Immature natural killer cell (primary cell): Measurements from ENCODE around the gene PSMB2. TPM values are rescaled to one million over a fixed set of nuclear protein-coding genes. Genes with fewer than 3 reads are reported as not detected.

Experiments used
- DNase-seq, 3 donors: peaks; one replicate each; pipeline ENCODE4 v3.0.0; 2022; ENCODE audit warnings: mixed read lengths in 1 of 3
- H3K27ac Mint-ChIP-seq, 6 donors: one replicate each; pipeline ENCODE4 v1.8.0; 2020; ENCODE audit warnings: mixed read lengths in 6 of 6, mild to moderate bottlenecking in 5 of 6, inconsistent platforms in 4 of 6, moderate library complexity in 3 of 6
- H3K27me3 Mint-ChIP-seq, 3 donors: one replicate each; pipeline ENCODE4 v1.8.0; 2020 to 2021; ENCODE audit warnings: low read depth in 3 of 3, mild to moderate bottlenecking in 3 of 3, mixed read lengths in 3 of 3, moderate library complexity in 3 of 3, inconsistent platforms in 1 of 3
- H3K36me3 Mint-ChIP-seq, 3 donors: one replicate each; pipeline ENCODE4 v1.8.0; 2020; ENCODE audit warnings: mixed read lengths in 3 of 3, inconsistent platforms in 2 of 3, mild to moderate bottlenecking in 2 of 3
- H3K4me1 Mint-ChIP-seq, 2 donors: one replicate each; pipeline ENCODE4 v1.8.0; 2020; ENCODE audit warnings: inconsistent platforms in 2 of 2, mild to moderate bottlenecking in 2 of 2, mixed read lengths in 2 of 2, moderate library complexity in 1 of 2
- H3K4me3 Mint-ChIP-seq, 5 donors: one replicate each; pipeline ENCODE4 v1.8.0; 2020; ENCODE audit warnings: mild to moderate bottlenecking in 5 of 5, mixed read lengths in 5 of 5, inconsistent platforms in 3 of 5, moderate library complexity in 3 of 5
- H3K9me3 Mint-ChIP-seq, 6 donors: one replicate each; pipeline ENCODE4 v1.8.0; 2020; ENCODE audit warnings: mild to moderate bottlenecking in 6 of 6, mixed read lengths in 6 of 6, inconsistent platforms in 4 of 6, moderate library complexity in 3 of 6
- polyA plus RNA-seq, 3 donors: library from polyadenylated mRNA; unstranded; fragments of 300-500 nt; fragmentation: Illumina TruSeq; gene quantifications; one replicate each; pipeline ENCODE4 v1.2.3, GENCODE V29; 2021

Gene PSMB2
- polyA plus RNA-seq, 3 donors from 2014 or later, result 83.2 to 108 (median 89.7) TPM

GRCh38 chr1:35631396-35631795, 9.9 kb downstream of the PSMB2 start:
- Mint-ChIP-seq H3K4me1 (peaks cover 5 to 39% of the 10 kb centered on the region in 2 donors), H3K36me3 (peaks cover 6 to 25% (median 16%) of the 10 kb centered on the region in 3 donors), H3K27ac (no peak overlapping the region), H3K4me3 (no peak overlapping the region), H3K27me3 (peaks cover 0 to 3% (median 0%) of the 10 kb centered on the region in 3 donors), H3K9me3 (no peaks in the 10 kb centered on the region)
- no peak for DNase-seq

- Mint-ChIP-seq H3K27me3 (no peaks in the 10 kb centered on the region), H3K4me1 (peaks cover 6 to 34% of the 10 kb centered on the region in 2 donors), H3K4me3 (no peak overlapping the region), H3K27ac (no peak overlapping the region), H3K36me3 (peaks cover 9 to 21% (median 13%) of the 10 kb centered on the region in 3 donors), H3K9me3 (no peaks in the 10 kb centered on the region)
- DNase-seq, result no peak
Observed at GRCh38 chr1:35629051-35629450, 12.3 kb downstream of the PSMB2 start.

GRCh38 chr1:35623832-35624231, 17.5 kb downstream of the PSMB2 start:
- Mint-ChIP-seq H3K36me3 (peaks cover 0 to 9% (median 8%) of the 10 kb centered on the region in 3 donors), H3K27me3 (no peaks in the 10 kb centered on the region), H3K4me3 (no peak overlapping the region), H3K27ac (no peak overlapping the region), H3K9me3 (no peaks in the 10 kb centered on the region), H3K4me1 (peaks cover 19 to 47% of the 10 kb centered on the region in 2 donors)
- no peak for DNase-seq

GRCh38 chr1:35622510-35623178, 18.7 kb downstream of the PSMB2 start:
- peaks cover 21 to 49% of the 10 kb centered on the region in 2 donors for H3K4me1 Mint-ChIP-seq

GRCh38 chr1:35619237-35620121, 21.8 kb downstream of the PSMB2 start:
- no peaks in the 10 kb centered on the region for H3K27me3 Mint-ChIP-seq
- H3K27ac Mint-ChIP-seq, result peak overlapping the region in 1 of 6 donors; percentile 1
- H3K4me3 Mint-ChIP-seq, result no peak overlapping the region
- peaks cover 0 to 14% (median 6%) of the 10 kb centered on the region in 3 donors for H3K36me3 Mint-ChIP-seq
- DNase-seq, result no peak
- H3K4me1 Mint-ChIP-seq, result peaks cover 25 to 52% of the 10 kb centered on the region in 2 donors
- H3K9me3 Mint-ChIP-seq, result no peaks in the 10 kb centered on the region

More at GRCh38 chr1:35622510-35623178, 18.7 kb downstream of the PSMB2 start:
- Mint-ChIP-seq H3K36me3 (peaks cover 0 to 12% (median 9%) of the 10 kb centered on the region in 3 donors), H3K4me3 (no peak overlapping the region), H3K27ac (no peak overlapping the region), H3K27me3 (no peaks in the 10 kb centered on the region), H3K9me3 (no peaks in the 10 kb centered on the region)
- no peak for DNase-seq

GRCh38 chr1:35615440-35615839, 25.9 kb downstream of the PSMB2 start:
- Mint-ChIP-seq H3K36me3 (peaks cover 0 to 12% (median 3%) of the 10 kb centered on the region in 3 donors), H3K27ac (peak overlapping the region in 1 of 6 donors; percentile 65), H3K9me3 (no peaks in the 10 kb centered on the region), H3K4me3 (no peak overlapping the region), H3K4me1 (peaks cover 25 to 63% of the 10 kb centered on the region in 2 donors), H3K27me3 (no peaks in the 10 kb centered on the region)
- DNase-seq, result no peak

- H3K27me3 Mint-ChIP-seq, result no peaks in the 10 kb centered on the region
- no peak overlapping the region for H3K4me3 Mint-ChIP-seq
- peaks cover 13 to 45% of the 10 kb centered on the region in 2 donors for H3K4me1 Mint-ChIP-seq
- H3K36me3 Mint-ChIP-seq, result peaks cover 12 to 24% (median 20%) of the 10 kb centered on the region in 3 donors
- H3K27ac Mint-ChIP-seq, result no peak overlapping the region
- no peak for DNase-seq
- no peaks in the 10 kb centered on the region for H3K9me3 Mint-ChIP-seq
Observed at GRCh38 chr1:35611655-35612054, 29.7 kb downstream of the PSMB2 start.

GRCh38 chr1:35605867-35606182, 35.5 kb downstream of the PSMB2 start:
- H3K4me1 Mint-ChIP-seq, result peaks cover 1 to 32% of the 10 kb centered on the region in 2 donors
- H3K4me3 Mint-ChIP-seq, result no peak overlapping the region
- H3K36me3 Mint-ChIP-seq, result peaks cover 19 to 34% (median 26%) of the 10 kb centered on the region in 3 donors
- no peaks in the 10 kb centered on the region for H3K9me3 Mint-ChIP-seq
- H3K27me3 Mint-ChIP-seq, result peaks cover 0 to 4% (median 2%) of the 10 kb centered on the region in 3 donors
- H3K27ac Mint-ChIP-seq, result peak overlapping the region in 5 of 6 donors; percentile 6 to 77 (median 41)
- no peak for DNase-seq

- peaks cover 1 to 30% of the 10 kb centered on the region in 2 donors for H3K4me1 Mint-ChIP-seq
- peak overlapping the region in 5 of 6 donors; percentile 37 to 78 (median 55) for H3K27ac Mint-ChIP-seq
- peaks cover 0 to 4% (median 2%) of the 10 kb centered on the region in 3 donors for H3K27me3 Mint-ChIP-seq
- H3K36me3 Mint-ChIP-seq, result peaks cover 19 to 37% (median 29%) of the 10 kb centered on the region in 3 donors
- H3K4me3 Mint-ChIP-seq, result no peak overlapping the region
- H3K9me3 Mint-ChIP-seq, result no peaks in the 10 kb centered on the region
- DNase-seq, result no peak
Observed at GRCh38 chr1:35605071-35605866, 36.1 kb downstream of the PSMB2 start.

GRCh38 chr1:35603941-35604340, 37.4 kb downstream of the PSMB2 start:
- H3K36me3 Mint-ChIP-seq, result peaks cover 24 to 41% (median 30%) of the 10 kb centered on the region in 3 donors
- H3K27me3 Mint-ChIP-seq, result peaks cover 0 to 4% (median 2%) of the 10 kb centered on the region in 3 donors
- no peaks in the 10 kb centered on the region for H3K9me3 Mint-ChIP-seq
- H3K4me3 Mint-ChIP-seq, result no peak overlapping the region
- peaks cover 1 to 25% of the 10 kb centered on the region in 2 donors for H3K4me1 Mint-ChIP-seq
- no peak for DNase-seq
- peak overlapping the region in 2 of 6 donors; percentile 19 to 51 for H3K27ac Mint-ChIP-seq

GRCh38 chr1:35603468-35603867, 37.9 kb downstream of the PSMB2 start:
- H3K36me3 Mint-ChIP-seq, result peaks cover 24 to 39% (median 29%) of the 10 kb centered on the region in 3 donors
- peaks cover 0 to 4% (median 2%) of the 10 kb centered on the region in 3 donors for H3K27me3 Mint-ChIP-seq
- H3K4me1 Mint-ChIP-seq, result peaks cover 1 to 25% of the 10 kb centered on the region in 2 donors
- no peaks in the 10 kb centered on the region for H3K9me3 Mint-ChIP-seq
- no peak overlapping the region for H3K4me3 Mint-ChIP-seq
- no peak for DNase-seq
- peak overlapping the region in 1 of 6 donors; percentile 26 for H3K27ac Mint-ChIP-seq

GRCh38 chr1:35600593-35600992, 40.7 kb downstream of the PSMB2 start:
- H3K27ac Mint-ChIP-seq, result peak overlapping the region in 2 of 6 donors; percentile 14 to 35
- H3K9me3 Mint-ChIP-seq, result no peaks in the 10 kb centered on the region
- no peak overlapping the region for H3K4me3 Mint-ChIP-seq
- peaks cover 12 to 34% (median 15%) of the 10 kb centered on the region in 3 donors for H3K36me3 Mint-ChIP-seq
- DNase-seq, result no peak
- peaks cover 3 to 12% of the 10 kb centered on the region in 2 donors for H3K4me1 Mint-ChIP-seq
- H3K27me3 Mint-ChIP-seq, result peaks cover 0 to 2% (median 2%) of the 10 kb centered on the region in 3 donors

- Mint-ChIP-seq H3K9me3 (no peaks in the 10 kb centered on the region), H3K27ac (peak overlapping the region in 1 of 6 donors; percentile 84), H3K4me1 (peaks cover 3 to 8% of the 10 kb centered on the region in 2 donors), H3K4me3 (no peak overlapping the region), H3K27me3 (peaks cover 0 to 2% (median 0%) of the 10 kb centered on the region in 3 donors), H3K36me3 (peaks cover 12 to 36% (median 15%) of the 10 kb centered on the region in 3 donors)
- DNase-seq, result no peak
Observed at GRCh38 chr1:35599411-35599810, 41.9 kb downstream of the PSMB2 start.
